Measurements from ENCODE around the gene GOLT1B. TPM values are rescaled to one million over a fixed set of nuclear protein-coding genes. Genes with fewer than 3 reads are reported as not detected.
"Not testable (repeated sequence)": the region's sequence is repeated elsewhere in the genome, so short reads cannot be mapped to it uniquely, and the experiment has no call there.

The GOLT1B gene, protein sequence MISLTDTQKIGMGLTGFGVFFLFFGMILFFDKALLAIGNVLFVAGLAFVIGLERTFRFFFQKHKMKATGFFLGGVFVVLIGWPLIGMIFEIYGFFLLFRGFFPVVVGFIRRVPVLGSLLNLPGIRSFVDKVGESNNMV
- 48.6 TPM for total RNA-seq (ENCODE audit: insufficient read depth, low replicate concordance)

DNA sequence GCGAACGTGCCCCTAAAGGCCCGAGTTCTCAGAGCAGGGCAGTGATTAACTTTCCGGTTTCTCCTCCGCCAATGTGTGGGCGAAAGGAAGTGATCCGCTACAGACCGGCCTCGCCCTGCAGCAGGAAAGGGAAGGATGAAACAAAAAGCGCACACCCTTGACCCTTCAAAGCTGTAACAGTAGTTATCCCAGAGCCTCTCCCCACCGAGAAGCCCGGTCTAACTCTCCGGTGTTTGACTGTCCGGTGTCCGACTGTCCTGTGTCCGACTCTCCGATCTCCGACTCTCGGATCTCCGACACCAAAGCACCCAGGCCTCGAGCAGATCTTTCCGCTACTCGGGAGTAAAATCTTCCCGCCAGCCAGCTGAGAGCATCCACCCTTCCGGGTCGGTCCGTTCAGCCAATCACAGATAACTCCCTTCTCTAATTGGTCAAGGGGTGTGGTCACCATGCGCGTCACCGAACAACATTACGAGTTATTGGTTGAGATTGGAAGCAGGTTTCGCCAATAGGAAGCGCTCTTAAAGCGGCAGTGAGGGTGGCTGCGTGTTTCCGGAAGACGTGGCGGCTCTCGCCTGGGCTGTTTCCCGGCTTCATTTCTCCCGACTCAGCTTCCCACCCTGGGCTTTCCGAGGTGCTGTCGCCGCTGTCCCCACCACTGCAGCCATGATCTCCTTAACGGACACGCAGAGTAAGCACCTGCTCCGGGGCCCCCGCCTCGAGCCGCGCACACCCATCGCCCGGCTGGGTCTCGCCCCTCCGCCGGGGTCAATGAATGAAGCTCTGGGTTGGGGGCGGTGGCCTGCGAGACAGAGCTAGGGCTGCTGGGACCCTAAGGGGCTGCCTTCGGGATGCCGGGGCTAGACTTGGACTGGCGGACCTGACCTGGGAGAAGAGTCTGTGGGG, at the start of gene GOLT1B, which contains the start of gene RECQL:
Gene GOLT1B (plus strand): TSS at position 532 of the 906 bp plus-strand sequence. CDS start 135 bp downstream, at position 667.
Gene RECQL (minus strand): TSS at position 378 of the 906 bp plus-strand sequence. CDS start 2,065 bp downstream, outside the sequence.
- peak; percentile 99 for DNase-seq (ENCODE audit: low spot score)

DNA sequence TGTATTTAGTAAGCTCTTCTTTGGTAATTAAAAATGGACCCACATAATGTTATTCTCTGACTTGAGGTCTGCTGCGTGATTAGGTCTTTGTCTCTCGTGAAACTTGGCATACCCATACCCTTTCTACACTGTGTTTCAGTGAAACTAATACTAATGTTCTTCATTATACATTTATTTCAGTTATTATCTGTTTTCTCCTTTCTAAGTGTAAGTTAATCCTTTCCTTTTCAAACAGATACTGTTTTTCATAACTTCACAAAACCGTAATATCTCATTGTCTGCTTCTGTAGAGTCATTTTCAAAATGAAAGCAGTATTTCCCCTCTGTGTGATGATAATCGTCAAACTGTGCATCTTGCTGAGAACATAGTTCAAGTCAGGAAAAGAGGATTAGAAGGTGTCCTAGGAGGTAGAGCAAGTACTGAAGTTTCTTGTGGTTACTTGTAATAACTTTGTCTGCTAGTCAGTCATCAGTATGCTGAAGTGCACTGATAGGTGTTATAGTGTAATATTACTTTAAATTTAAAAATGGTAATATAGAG, 48.2 kb upstream of the GOLT1B start:
- DNase-seq (ENCODE audit: low spot score): no peak

DNA sequence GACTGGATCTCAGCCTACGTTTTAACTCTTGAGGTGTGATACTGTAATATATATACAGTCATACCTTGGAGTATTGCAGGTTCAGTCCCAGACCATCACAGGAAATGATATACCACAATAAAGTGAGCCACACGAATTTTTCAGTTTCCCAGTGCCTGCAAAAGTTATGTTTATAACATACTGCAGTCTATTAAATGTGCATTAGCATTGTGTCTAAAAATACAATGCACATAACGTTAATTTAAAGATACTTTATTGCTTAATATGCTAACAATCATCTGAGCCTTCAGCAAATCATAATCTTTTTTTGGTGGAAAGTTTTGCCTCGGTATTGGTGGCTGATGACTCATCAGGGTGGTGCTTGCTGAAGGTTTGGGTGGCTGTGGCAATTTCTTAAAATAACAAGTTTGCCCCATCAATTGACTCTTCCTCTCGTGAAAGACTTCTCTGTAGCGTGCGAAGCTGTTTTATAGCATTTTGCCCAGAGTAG, 45.3 kb upstream of the GOLT1B start:
- DNase-seq (ENCODE audit: low spot score): no peak

DNA sequence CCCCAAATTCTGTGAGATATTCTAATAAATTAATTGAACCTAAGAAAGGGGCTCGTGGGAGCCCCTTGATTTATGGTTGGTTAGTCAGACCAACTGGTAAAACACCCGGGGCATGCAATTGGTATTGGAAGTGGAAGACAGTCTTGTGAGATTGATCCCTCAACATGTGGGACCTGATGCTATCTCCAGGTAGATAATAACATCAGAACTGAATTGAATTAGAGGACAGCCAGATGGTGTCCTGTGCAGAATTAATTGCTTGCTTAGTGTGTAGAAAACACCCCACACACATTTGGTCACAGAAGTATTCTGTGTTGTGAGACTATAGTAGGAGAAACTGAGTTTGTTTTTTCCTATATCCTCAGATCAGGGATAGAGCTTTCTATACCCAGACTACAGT, 42.1 kb upstream of the GOLT1B start:
- DNase-seq (ENCODE audit: low spot score): no peak

DNA sequence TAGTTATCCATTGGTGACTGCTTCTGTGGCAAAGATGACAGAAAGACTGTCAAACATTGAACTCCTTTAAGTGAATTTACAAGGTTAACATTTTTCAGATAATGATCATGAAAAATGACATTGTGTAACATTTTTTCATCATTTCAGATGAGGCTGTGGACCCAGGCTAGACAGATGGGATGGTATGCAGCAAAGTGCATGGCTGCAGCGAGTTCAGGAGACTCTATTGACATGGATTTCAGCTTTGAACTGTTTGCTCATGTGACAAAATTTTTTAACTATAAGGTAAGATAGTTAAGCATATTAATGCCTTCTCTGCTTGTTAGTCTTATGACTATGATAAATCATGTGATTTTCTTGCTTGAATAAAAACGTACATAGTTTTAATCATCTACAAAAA, 34.3 kb upstream of the GOLT1B start:
- DNase-seq (ENCODE audit: low spot score): not testable (repeated sequence)

DNA sequence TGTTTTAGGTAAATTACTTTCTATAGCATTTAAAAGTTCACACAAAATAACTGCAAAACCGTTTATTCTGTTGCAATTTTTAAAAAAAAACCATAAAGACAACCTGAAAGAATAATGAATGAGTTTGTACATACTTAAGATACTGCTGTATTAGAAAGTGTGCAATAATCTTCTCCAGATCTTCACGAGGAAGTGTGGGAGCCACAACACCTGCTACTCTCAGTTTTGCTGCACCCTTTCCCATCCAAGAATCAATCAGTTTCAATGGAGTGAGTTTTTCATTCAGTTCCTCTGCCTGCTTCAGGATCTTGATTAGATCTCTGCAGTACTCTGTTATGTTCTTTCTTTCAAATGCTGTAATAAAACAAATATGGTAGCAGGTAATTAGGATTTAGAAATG, 30.3 kb upstream of the GOLT1B start:
- DNase-seq (ENCODE audit: low spot score): no peak

DNA sequence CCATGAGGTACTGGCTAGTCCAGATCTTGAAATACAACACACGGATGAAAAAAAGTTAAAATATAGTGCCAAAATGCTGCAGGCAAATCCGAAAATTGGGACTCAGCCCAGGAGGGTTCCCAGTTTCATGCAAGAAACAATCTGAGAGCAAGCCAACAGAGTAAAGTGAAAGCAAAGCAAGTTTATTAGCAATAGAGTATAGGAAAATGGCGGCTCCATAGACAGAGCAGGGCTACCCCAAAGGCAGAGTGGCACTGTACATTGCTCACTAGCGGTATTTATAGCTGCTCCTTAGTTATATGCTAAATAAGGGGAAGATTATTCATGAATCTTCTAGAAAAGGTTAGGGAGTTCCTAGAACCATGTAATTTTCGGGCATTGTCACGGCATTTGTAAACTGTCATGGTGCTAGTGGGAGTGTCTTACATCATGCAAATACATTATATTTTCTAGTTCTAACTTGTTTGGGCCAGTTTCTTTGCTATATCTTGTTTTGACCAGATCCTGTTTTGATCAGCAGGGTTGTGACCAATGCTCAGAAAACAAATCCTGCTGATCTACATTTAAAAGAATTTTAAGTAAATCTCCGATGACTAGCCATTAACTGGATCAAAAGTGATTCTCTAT, 29.3 kb upstream of the GOLT1B start:
- DNase-seq (ENCODE audit: low spot score): no peak

DNA sequence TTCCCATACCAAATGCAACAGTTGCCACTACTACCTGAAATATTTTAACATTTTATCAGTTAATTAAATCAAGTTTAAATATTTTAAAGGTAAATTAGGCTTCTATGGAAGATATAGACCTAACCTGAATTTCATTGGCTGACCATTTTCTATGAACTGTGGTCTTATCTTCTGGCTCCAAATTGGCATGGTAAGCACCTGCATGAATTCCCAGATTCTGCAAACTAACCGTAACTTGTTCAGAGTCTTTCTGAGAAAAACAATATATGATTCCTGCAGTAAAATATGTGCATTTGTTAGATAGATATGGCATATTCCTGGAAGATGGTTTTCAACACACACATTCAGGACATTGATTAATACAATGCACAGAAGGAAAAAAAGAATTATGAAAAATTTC, 26.0 kb upstream of the GOLT1B start:
- no peak for DNase-seq (ENCODE audit: low spot score)

DNA sequence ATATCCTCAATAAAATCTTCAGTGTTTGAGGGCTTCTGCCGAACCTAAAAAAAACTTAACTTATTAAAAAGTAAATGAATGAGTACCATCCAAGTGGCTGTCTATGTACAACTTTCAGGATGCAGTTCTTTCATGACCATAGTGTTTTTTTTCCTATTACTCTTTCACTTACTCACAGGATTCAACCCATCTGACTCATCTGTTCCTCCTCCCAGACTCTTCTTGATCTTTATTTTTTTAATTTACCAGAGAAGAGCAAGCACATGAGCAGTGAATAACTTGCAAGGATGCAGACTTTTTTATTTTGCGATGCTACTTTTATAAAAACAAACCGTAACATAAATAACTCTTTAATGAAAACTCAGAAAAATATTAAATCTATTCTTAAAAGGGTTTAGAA, 24.6 kb upstream of the GOLT1B start:
- DNase-seq (ENCODE audit: low spot score): peak; percentile 4

DNA sequence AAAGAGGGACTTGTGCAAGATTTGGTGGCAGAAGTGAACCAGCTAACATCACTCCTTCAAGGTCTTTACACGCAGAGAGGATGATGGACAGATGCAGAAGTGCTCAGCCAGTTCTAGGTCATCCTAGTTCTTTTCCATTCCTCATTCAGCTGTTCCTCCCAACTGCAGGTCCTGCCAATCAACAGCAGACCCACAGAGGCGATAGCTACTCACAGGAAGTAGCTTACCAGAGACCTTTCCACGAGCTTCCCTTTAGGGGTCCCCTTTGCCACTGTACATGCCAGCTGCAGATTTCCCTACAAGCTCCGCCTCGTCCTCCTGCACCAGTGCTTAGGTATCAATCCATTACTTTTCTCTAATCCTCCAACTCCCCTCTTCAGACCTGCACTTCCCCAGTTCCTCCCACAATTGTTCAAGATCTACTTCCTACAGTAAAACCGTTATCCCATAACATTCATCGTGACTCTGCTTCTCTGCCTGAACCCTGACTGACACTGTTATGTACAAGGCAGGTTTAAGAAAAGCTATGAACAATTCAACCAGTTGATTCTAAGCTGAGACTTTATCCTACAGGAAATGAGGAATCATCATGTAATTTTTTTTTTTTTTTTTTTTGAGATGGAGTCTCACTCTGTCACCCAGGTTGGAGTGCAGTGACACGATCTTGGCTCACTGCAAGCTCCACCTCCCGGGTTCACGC, 22.7 kb upstream of the GOLT1B start:
- DNase-seq (ENCODE audit: low spot score): no peak

DNA sequence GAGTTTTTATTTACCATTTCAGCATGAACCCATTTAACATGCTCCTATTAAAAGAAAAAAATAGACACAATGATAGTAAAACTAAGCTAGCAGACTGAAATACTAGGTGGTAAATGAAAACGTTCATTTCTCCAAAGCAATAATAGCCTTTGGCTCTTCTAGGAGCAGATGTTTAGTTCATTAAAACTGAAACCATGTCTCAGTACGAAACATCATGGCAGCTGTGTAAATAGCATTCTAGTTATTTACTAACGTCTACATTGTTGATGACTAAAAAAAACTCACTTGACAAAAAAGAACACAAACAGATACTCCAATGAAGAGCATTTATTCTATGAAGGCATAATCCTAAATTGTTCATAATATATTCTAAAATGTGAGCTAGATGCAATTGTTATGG, 18.1 kb upstream of the GOLT1B start:
- DNase-seq (ENCODE audit: low spot score): no peak

DNA sequence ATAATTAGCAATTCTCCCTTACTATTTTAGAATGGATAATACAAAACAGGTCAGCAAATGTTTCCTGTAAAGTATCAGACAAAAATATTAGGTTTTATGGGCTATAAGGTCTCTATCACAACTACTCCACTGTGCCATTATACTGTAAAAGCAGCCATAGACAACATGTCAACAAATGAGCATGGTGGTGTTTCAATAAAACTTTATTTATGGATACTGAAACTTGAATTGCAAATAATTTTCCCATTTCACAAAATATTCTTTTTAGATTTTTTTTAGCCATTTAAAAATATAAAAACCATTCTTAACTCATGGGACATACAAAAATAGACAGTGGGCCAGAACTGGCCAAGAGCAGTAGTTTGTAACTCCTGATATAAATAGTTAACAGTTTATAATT, 15.6 kb upstream of the GOLT1B start:
- no peak for DNase-seq (ENCODE audit: low spot score)

DNA sequence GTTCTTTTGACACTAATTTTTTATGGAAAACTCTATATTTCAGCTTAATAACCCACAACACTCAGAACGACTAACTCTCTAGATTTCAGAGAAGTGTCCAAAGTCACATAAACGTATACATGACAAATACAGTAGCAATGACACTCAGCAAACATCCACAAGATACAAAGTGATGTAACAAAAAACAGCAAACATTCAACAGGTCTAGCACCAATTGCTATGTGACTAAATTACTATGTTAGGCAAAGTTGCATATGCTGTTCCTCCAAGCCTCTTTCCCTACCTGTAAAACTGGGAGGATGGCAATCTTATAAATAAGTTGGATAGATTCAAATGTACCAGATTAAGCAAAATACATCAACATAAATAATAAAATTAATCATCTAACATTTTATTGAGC, 1.8 kb upstream of the GOLT1B start:
- no peak for DNase-seq (ENCODE audit: low spot score)

DNA sequence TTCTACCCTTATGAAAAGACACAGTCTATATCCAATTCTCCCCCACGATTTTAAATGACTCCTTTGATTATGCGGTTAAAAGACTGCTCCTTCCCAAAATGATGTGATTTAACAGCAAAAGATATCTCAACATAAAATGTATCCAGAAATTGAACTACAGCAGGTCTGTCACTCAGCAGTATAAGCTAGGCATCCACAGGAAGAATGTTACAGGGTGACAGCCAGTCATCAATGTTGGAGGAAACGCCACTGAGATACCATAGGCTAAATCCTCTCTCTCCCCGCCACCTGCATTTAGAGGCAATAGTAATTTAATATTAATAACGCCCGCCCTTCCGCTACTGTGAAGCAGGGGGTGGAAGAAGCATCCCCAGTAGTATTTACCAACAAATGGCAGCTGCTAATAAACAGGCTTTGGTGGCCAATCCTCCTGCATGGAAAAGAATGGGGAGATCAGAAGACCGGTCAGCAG, 767 bp upstream of the GOLT1B start:
- DNase-seq (ENCODE audit: low spot score): no peak

DNA sequence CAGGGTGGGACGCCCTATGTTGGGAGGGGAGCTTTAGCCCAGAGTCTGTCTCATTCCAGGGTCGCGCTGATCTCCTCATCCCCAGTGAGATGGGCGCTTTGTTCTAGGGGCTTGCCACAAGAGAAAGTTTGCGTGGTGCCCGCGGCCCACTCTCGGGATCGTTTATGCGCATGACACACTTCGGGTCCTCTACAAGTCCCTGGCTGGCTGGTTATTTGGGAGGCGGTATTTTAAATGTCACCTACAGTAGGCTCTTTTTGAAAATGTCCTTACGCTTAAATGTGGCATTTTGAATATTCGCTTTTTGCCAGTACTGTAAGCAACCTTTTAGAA, 541 bp downstream of the GOLT1B start:
- peak; percentile 34 for DNase-seq (ENCODE audit: low spot score)

DNA sequence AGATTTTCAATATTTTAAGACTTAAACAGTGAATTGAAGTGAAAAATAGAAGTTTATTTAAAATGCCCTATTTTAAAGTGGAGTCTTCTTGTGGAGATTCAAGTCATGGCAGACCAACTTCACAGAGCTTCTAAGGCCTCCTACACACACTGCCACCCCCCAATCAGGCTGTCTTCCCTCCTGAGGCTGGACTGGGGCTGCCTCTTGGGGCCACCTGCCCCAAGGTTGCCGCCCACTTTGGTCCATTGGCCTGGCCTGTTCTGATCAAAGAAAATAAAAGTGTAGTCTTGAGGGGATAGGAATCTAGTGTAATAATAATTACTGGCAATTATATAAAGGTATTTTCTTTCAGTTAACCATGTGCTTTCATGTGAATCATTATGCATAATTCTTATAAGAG, 1.3 kb downstream of the GOLT1B start:
- DNase-seq (ENCODE audit: low spot score): no peak

DNA sequence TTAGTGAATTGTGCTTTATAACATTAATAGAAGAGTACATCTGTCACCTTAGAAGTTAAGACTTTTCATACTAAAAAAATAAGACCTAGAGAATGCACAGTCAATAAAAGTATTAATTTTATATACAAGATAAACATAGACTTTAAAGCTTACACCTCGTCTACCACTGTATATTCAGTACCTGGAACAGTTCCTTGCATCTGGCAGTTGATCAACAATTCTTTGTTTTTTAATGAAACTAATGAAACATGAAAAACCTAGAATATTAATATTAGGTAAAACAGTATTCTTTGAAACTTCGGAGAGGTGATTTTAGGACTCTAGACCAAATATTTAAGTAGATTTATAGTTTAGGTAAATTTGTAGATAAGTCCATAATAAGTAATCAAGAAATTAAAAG, 4.3 kb downstream of the GOLT1B start:
- DNase-seq (ENCODE audit: low spot score): no peak

DNA sequence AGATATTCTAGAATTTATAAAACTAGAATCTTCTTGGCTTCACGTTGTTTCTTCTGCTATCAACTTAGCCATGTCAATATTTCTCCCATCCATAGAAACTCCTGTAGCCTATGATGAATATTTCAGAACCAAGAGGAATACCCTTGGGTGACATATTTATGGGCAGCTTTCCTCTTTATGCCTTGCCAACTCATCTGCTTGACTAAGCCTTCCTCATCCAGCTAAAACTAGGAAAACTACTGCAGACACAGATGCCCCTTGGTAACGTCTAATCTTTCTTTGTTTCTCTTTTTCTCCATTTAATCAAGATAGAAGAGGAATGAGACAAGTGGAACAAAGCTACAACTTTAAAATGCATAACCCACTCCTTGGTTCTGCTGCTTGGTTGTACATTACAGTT, 6.3 kb downstream of the GOLT1B start:
- no peak for DNase-seq (ENCODE audit: low spot score)

DNA sequence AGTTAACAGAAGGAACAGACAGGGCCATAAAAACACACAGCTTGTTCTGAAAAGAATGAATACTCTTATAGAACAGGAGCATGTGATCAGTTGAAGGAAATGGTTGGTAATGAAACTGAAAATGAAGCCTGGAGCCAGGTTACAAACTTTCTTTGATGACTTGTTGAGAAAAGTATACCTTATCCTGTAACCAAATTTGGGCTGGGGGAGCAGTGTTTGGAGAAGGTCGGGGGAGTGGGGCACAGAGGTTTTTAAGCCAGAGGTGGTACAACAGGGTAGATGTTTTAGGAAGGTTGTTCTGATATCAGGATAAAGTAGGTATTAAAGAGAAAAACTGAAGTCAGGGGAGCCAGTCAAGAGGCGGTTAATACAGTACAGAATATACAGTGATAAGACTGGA, 8.2 kb downstream of the GOLT1B start:
- no peak for DNase-seq (ENCODE audit: low spot score)

DNA sequence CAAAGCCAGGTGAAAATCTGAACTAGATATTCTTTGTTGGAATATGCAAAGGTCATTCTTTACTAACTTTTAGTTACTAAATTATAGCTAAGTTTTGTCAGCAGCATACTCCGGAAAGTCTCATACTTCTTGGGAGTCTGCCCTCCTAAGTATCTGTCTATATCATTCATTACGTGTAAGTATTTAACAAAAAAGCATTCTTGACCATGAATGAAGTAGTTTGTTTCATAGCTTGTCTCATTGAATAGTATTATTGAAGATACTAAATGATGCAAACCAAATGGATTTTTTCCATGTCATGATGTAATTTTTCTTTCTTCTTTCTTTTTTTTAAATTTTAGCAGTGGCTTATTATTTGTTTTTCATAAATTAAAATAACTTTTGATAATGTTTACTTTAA, 14.7 kb downstream of the GOLT1B start:
- no peak for DNase-seq (ENCODE audit: low spot score)

DNA sequence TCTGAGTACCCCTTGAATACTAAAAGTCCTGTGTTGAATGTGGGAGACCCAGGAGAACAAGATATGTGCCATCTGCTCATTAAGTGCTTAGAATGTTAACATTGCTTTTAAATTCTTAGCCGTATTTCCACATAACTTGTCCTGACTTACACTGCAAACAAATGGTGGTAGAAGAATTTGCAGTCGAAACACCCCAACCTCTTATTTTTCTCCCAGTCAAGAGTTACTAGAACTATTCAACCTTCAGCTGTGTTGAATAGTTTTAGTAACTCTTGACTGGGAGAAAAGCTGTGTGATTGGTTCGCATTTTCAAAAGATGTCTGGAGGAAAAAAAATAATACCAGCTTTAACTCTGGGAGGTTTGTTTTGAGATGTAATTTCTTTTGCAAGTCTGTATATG, 16.9 kb downstream of the GOLT1B start:
- no peak for DNase-seq (ENCODE audit: low spot score)

DNA sequence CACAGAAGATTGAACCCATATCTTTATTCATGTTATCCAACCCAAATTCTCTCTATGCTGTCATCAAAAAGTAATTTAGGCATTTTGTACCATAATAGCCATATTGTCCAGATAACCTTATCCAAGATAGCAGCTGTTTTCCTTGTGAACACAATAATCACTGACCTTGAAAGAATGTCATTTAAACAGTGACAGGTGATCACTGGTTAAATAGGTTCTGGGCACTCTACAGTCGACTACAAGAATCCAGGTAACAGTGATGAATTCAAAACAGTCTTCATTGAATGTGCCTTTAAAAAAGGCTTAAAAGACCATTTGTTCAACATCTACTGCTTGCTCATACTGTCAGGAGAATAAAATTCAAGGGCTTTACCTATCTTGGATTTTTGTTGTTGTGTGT, 20.0 kb downstream of the GOLT1B start:
- no peak for DNase-seq (ENCODE audit: low spot score)

Measured in umbilical cord (tissue), 2 donors.